Tibial nerve (tissue), 4 donors: ENCODE results near the gene SORL1-AS1.
"Not testable (repeated sequence)": the region's sequence is repeated elsewhere in the genome, so short reads cannot be mapped to it uniquely, and the experiment has no call there.

ENCODE experiments used
- DNase-seq, 2 donors: peaks; one replicate each; pipeline ENCODE4 v3.0.0-alpha.2; 2019; ENCODE audit warnings: low spot score in 2 of 2
- H3K27ac ChIP-seq, 4 donors: fragments of 200-600 bp; sonication (generic) in 3 of 4; one replicate each; pipeline ENCODE4 v1.5.1; 2017 to 2019; ENCODE audit warnings: mild to moderate bottlenecking in 1 of 4
- H3K27me3 ChIP-seq, 2 donors: fragments of 200-600 bp; sonication (generic) in 1 of 2; one replicate each; pipeline versions ENCODE4 v1.5.1 to v1.6.0; 2017 to 2019
- H3K36me3 ChIP-seq, 3 donors: fragments of 200-600 bp; sonication (generic); one replicate each; pipeline ENCODE4 v1.5.1; 2018 to 2019
- H3K4me1 ChIP-seq, 4 donors: fragments of 200-600 bp; sonication (generic) in 3 of 4; one replicate each; pipeline ENCODE4 v1.5.1; 2017 to 2019
- H3K4me3 ChIP-seq, 4 donors: fragments of 200-600 bp; sonication (generic) in 3 of 4; one replicate each; pipeline ENCODE4 v1.5.1; 2017 to 2019; ENCODE audit warnings: mild to moderate bottlenecking in 1 of 4, moderate library complexity in 1 of 4
- H3K9me3 ChIP-seq, 4 donors: fragments of 200-600 bp; sonication (generic) in 3 of 4; one replicate each; pipeline ENCODE4 v1.5.1; 2017 to 2019
- CTCF ChIP-seq, 5 experiments: fragments of 200-600 bp in 3 of 5; fragments of 450-650 bp in 2 of 5; sonication (generic) in 3 of 5; IDR thresholded peaks; one replicate each; pipeline ENCODE4 v1.5.1; 2016 to 2019; ENCODE audit warnings: antibody characterized with exemption in 5 of 5, mild to moderate bottlenecking in 3 of 5, moderate library complexity in 2 of 5
- EP300 ChIP-seq, 2 donors: sonication (generic); formaldehyde crosslinking; IDR thresholded peaks; one replicate each; pipeline ENCODE4 v1.6.1; 2017; ENCODE audit warnings: antibody characterized with exemption in 2 of 2, mild to moderate bottlenecking in 1 of 2
- POLR2A ChIP-seq, 2 donors: fragments of 450-650 bp; IDR thresholded peaks; one replicate each; pipeline ENCODE4 v1.6.1; 2017; ENCODE audit warnings: antibody characterized with exemption in 2 of 2, mild to moderate bottlenecking in 2 of 2, moderate library complexity in 2 of 2
- WGBS, 2 donors: methylation state at CpG; one replicate each; pipeline ENCODE4 v1.1.5; 2018; 5-methylcytosine and 5-hydroxymethylcytosine counted together

SORL1-AS1 gene

GRCh38 chr11:121414141-121414913 is 38.4 kb downstream of the SORL1-AS1 start:
- TF ChIP-seq EP300 (IDR thresholded peaks at IDR 0.05) = no peak
- TF ChIP-seq CTCF (IDR thresholded peaks at IDR 0.05) = no peak
- TF ChIP-seq POLR2A (IDR thresholded peaks at IDR 0.05) = no peak
- Histone ChIP-seq H3K4me3 (no peak overlapping the region), H3K9me3 (no peaks in the 10 kb centered on the region), H3K4me1 (peaks cover 0 to 28% (median 12%) of the 10 kb centered on the region in 4 donors), H3K36me3 (no peaks in the 10 kb centered on the region), H3K27ac (no peak overlapping the region), H3K27me3 (no peaks in the 10 kb centered on the region)
- 73 to 87% methylated on average over 2 of the region's 2 CpGs for WGBS, 2 donors
- DNase-seq = no peak

- H3K4me3 ChIP-seq = no peak overlapping the region
- H3K4me1 ChIP-seq = peaks cover 0 to 23% (median 8%) of the 10 kb centered on the region in 4 donors
- DNase-seq = no peak
- H3K27me3 ChIP-seq = no peaks in the 10 kb centered on the region
- no peaks in the 10 kb centered on the region for H3K36me3 ChIP-seq
- H3K9me3 ChIP-seq = no peaks in the 10 kb centered on the region
- no peak overlapping the region for H3K27ac ChIP-seq
- TF ChIP-seq POLR2A (IDR thresholded peaks at IDR 0.05) (no peak), CTCF (IDR thresholded peaks at IDR 0.05) (no peak), EP300 (IDR thresholded peaks at IDR 0.05) (no peak)
- WGBS, 2 donors = 57 to 68% methylated on average over 4 of the region's 4 CpGs
These were observed 39.9 kb downstream of the SORL1-AS1 start for GRCh38 chr11:121412711-121413415.

GRCh38 chr11:121412000-121412587 is 40.7 kb downstream of the SORL1-AS1 start:
- peaks cover 0 to 15% (median 4%) of the 10 kb centered on the region in 4 donors for H3K4me1 ChIP-seq
- H3K36me3 ChIP-seq = no peaks in the 10 kb centered on the region
- no peaks in the 10 kb centered on the region for H3K9me3 ChIP-seq
- no peak overlapping the region for H3K4me3 ChIP-seq
- no peak overlapping the region for H3K27ac ChIP-seq
- DNase-seq = no peak
- TF ChIP-seq EP300 (IDR thresholded peaks at IDR 0.05) = no peak
- TF ChIP-seq POLR2A (IDR thresholded peaks at IDR 0.05) = no peak
- no peak for TF ChIP-seq CTCF (IDR thresholded peaks at IDR 0.05)
- 93 to 94% methylated on average over 4 of the region's 4 CpGs for WGBS, 2 donors
- H3K27me3 ChIP-seq = no peaks in the 10 kb centered on the region

GRCh38 chr11:121411330-121411729 is 41.4 kb downstream of the SORL1-AS1 start:
- H3K27ac ChIP-seq, DNase-seq, H3K4me3 ChIP-seq, H3K9me3 ChIP-seq, H3K36me3 ChIP-seq, H3K27me3 ChIP-seq, H3K4me1 ChIP-seq: not testable (repeated sequence)

- H3K4me1 ChIP-seq, H3K27ac ChIP-seq, DNase-seq, H3K27me3 ChIP-seq, H3K36me3 ChIP-seq, H3K9me3 ChIP-seq, H3K4me3 ChIP-seq: not testable (repeated sequence)
- 96 to 97% methylated on average over 2 of the region's 2 CpGs for WGBS, 2 donors
These were observed 42.7 kb downstream of the SORL1-AS1 start for GRCh38 chr11:121410041-121410440.

GRCh38 chr11:121408830-121409229 is 43.9 kb downstream of the SORL1-AS1 start:
- DNase-seq = no peak
- H3K9me3 ChIP-seq = peaks cover 0 to 3% (median 0%) of the 10 kb centered on the region in 4 donors
- TF ChIP-seq CTCF (IDR thresholded peaks at IDR 0.05) (no peak), EP300 (IDR thresholded peaks at IDR 0.05) (no peak)

More at GRCh38 chr11:121408830-121409229, 43.9 kb downstream of the SORL1-AS1 start:
- 56 to 80% methylated on average over 2 of the region's 2 CpGs for WGBS, 2 donors
- H3K36me3 ChIP-seq = no peaks in the 10 kb centered on the region
- no peaks in the 10 kb centered on the region for H3K4me1 ChIP-seq
- no peak overlapping the region for H3K4me3 ChIP-seq
- no peaks in the 10 kb centered on the region for H3K27me3 ChIP-seq
- H3K27ac ChIP-seq = no peak overlapping the region
